HepG2 (cell line): ENCODE data around the gene CHN1. TPM values are rescaled to one million over a fixed set of nuclear protein-coding genes. Genes with fewer than 3 reads are reported as not detected.

Source experiments
- AFF4 ChIP-seq: sonication (generic); formaldehyde crosslinking; IDR thresholded peaks from 2 replicates; pipeline ENCODE4 v1.4.0; 2020; ENCODE audit warnings: missing genetic modification reagents
- CEBPB ChIP-seq: IDR thresholded peaks from 2 replicates; pipeline ENCODE4 v1.6.1; 2011; ENCODE audit warnings: low read depth, low read length, improper control_type of control experiment, borderline replicate concordance
- HDAC6 ChIP-seq: fragments of 200-600 bp; sonication (generic); IDR thresholded peaks from 2 replicates; pipeline ENCODE4 v1.7.0; 2017; ENCODE audit warnings: mild to moderate bottlenecking, antibody characterized with exemption, low read length, low read depth
- MAX ChIP-seq: IDR thresholded peaks from 2 replicates; pipeline ENCODE4 v1.6.1; 2012; ENCODE audit warnings: inconsistent platforms
- MLLT10 ChIP-seq: sonication (generic); formaldehyde crosslinking; IDR thresholded peaks from 2 replicates; pipeline ENCODE4 v1.4.0; 2020; ENCODE audit warnings: missing genetic modification reagents
- POLR2AphosphoS5 ChIP-seq: IDR thresholded peaks from 2 replicates; pipeline ENCODE4 v1.6.1; 2012; ENCODE audit warnings: low read depth, low read length
- SNAPC5 ChIP-seq: sonication (generic); formaldehyde crosslinking; IDR thresholded peaks from 2 replicates; pipeline ENCODE4 v1.8.1; 2023; ENCODE audit warnings: mild to moderate bottlenecking, missing genetic modification reagents, borderline replicate concordance
- WIZ ChIP-seq: sonication (generic); formaldehyde crosslinking; IDR thresholded peaks from 2 replicates; pipeline ENCODE4 v1.5.1; 2020; ENCODE audit warnings: mild to moderate bottlenecking, missing genetic modification reagents
- YEATS4 ChIP-seq: sonication (generic); formaldehyde crosslinking; IDR thresholded peaks from 2 replicates; pipeline ENCODE4 v1.4.0; 2020; ENCODE audit warnings: missing genetic modification reagents, borderline replicate concordance
- polyA plus RNA-seq, 8 experiments: library from polyadenylated mRNA; depleted of rRNA in 3 of 8; stranded (reverse) in 7 of 8; unstranded in 1 of 8; fragments of >200 nt; fragmentation: Illumina TruSeq in 4 of 8; extraction: Trizol in 4 of 8; gene quantifications; 2 replicates each; pipeline versions ENCODE4 v1.2.1 to v1.2.3, GENCODE V29; 2011 to 2016; ENCODE audit warnings: low read depth in 4 of 8, missing spikeins in 1 of 8, mixed read lengths in 1 of 8; ENCODE audit not compliant: insufficient read depth in 1 of 8
- total RNA-seq, 5 experiments: library from RNA; depleted of rRNA; stranded (reverse); fragments of >200 nt; fragmentation: Illumina TruSeq; extraction: Trizol; gene quantifications; 2 replicates each; pipeline ENCODE4 v1.2.3, GENCODE V29; 2016; ENCODE audit warnings: low read depth in 1 of 5

CHN1 gene
- total and polyA plus RNA-seq, 2 of the 13 experiments (the other 11 are each of a cell fraction or from before 2014, with no cell fraction given): 2.8 to 3.5 TPM

GRCh38 chr2:175030380-175031271, 25.4 kb upstream of the CHN1 start (continued):
- TF ChIP-seq AFF4 (CRISPR knock-in tag) (no peak), YEATS4 (CRISPR knock-in tag) (peak; percentile 34), MAX (peak; percentile 35; the same call in 1 of the 2 replicates), HDAC6 (no peak), WIZ (CRISPR knock-in tag) (peak; percentile 50; the same call in 1 of the 2 replicates), CEBPB (peak; percentile 88; the same call in 1 of the 2 replicates), MLLT10 (CRISPR knock-in tag) (no peak), POLR2AphosphoS5 (0 out of 2 replicates have a peak, but pooled peaks have one; percentile 42), SNAPC5 (CRISPR knock-in tag) (no peak)
